B cell (primary cell): Measurements from ENCODE around the gene DNAH2. TPM values are rescaled to one million over a fixed set of nuclear protein-coding genes. Genes with fewer than 3 reads are reported as not detected.

Experiments
- ATAC-seq: fragments of 200-7000 bp; cut with Tn5 transposase; one replicate; pipeline ENCODE4 v1.10.0; 2021; ENCODE audit warnings: low read depth, mild to moderate bottlenecking, moderate number of reproducible peaks, moderate library complexity
- CTCF ChIA-PET: fragments of 350-600 bp; sonication (Branson Sonifier 250); formaldehyde crosslinking; loops from one replicate; lab custom pipeline; 2021; ENCODE audit warnings: antibody characterized with exemption, inconsistent platforms; lab: Charles Lee
- POLR2A ChIA-PET: fragments of 350-600 bp; sonication (Branson Sonifier 250); formaldehyde crosslinking; loops from one replicate; lab custom pipeline; 2021; ENCODE audit warnings: antibody characterized with exemption; lab: Charles Lee
- DNase-seq: peaks from one replicate; pipeline ENCODE4 v3.0.0; 2013
- H2AFZ ChIP-seq: 2 replicates; pipeline ENCODE4 v1.6.1; 2012; ENCODE audit warnings: mild to moderate bottlenecking, low read depth, low read length; ENCODE audit not compliant: insufficient read depth, poor library complexity, severe bottlenecking
- H3K27ac ChIP-seq, 2 donors: 1 replicate in 1 of 2; 2 replicates in 1 of 2; pipeline ENCODE4 v1.5.1; 2012 to 2013; ENCODE audit warnings: low read length in 2 of 2, mild to moderate bottlenecking in 2 of 2, moderate library complexity in 1 of 2
- H3K27me3 ChIP-seq, 4 experiments: fragments of 200-600 bp in 1 of 4; sonication (generic) in 1 of 4; replicated peaks in 1 of 4; 1 replicate in 2 of 4; 2 replicates in 2 of 4; pipeline versions ENCODE4 v1.6.1 to v1.7.0; 2013 to 2016; ENCODE audit warnings: low read length in 3 of 4, mild to moderate bottlenecking in 2 of 4, mixed read lengths in 1 of 4, moderate library complexity in 1 of 4; ENCODE audit not compliant: insufficient read depth in 4 of 4, control insufficient read depth in 3 of 4; ENCODE audit errors: control extremely low read depth in 1 of 4
- H3K36me3 ChIP-seq, 2 experiments: replicated peaks in 1 of 2; 1 replicate in 1 of 2; 2 replicates in 1 of 2; pipeline versions ENCODE4 v1.6.1 to v1.7.1; 2013; ENCODE audit warnings: low read length in 1 of 2; ENCODE audit not compliant: insufficient read depth in 2 of 2, control insufficient read depth in 1 of 2; ENCODE audit errors: control extremely low read depth in 1 of 2, extremely low read depth in 1 of 2
- H3K4me1 ChIP-seq, 2 donors: fragments of 200-600 bp in 1 of 2; sonication (generic) in 1 of 2; 1 replicate in 1 of 2; 2 replicates in 1 of 2; pipeline versions ENCODE4 v1.5.1 to v1.6.1; 2013 to 2017; ENCODE audit warnings: low read length in 2 of 2; ENCODE audit not compliant: control insufficient read depth in 2 of 2, insufficient read depth in 2 of 2
- H3K4me2 ChIP-seq: replicated peaks from 2 replicates; pipeline ENCODE3; 2012; ENCODE audit warnings: mild to moderate bottlenecking, low read depth, low read length; ENCODE audit not compliant: poor library complexity, severe bottlenecking
- H3K4me3 ChIP-seq, 5 experiments: fragments of 200-600 bp in 1 of 5; sonication (generic) in 1 of 5; 1 replicate in 3 of 5; 2 replicates in 2 of 5; pipeline versions ENCODE4 v1.5.1 to v1.7.0; 2011 to 2016; ENCODE audit warnings: low read length in 4 of 5, mild to moderate bottlenecking in 4 of 5, low read depth in 2 of 5, control low read depth in 1 of 5, moderate library complexity in 1 of 5; ENCODE audit not compliant: insufficient read depth in 1 of 5; ENCODE audit errors: control extremely low read depth in 1 of 5, extremely low read depth in 1 of 5
- H3K79me2 ChIP-seq: fragments of 200-600 bp; sonication (generic); one replicate; pipeline ENCODE4 v1.6.0; 2016; ENCODE audit warnings: low read length; ENCODE audit not compliant: control insufficient read depth, insufficient read depth
- H3K9ac ChIP-seq: fragments of 200-600 bp; sonication (generic); 2 replicates; pipeline ENCODE4 v1.6.1; 2017; ENCODE audit warnings: mild to moderate bottlenecking, low read length, moderate library complexity
- H3K9me3 ChIP-seq, 3 donors: one replicate each; pipeline versions ENCODE4 v1.6.1 to v1.7.1; 2013; ENCODE audit warnings: low read length in 2 of 3; ENCODE audit not compliant: control insufficient read depth in 2 of 3, insufficient read depth in 1 of 3; ENCODE audit errors: control extremely low read depth in 1 of 3
- H4K20me1 ChIP-seq: 2 replicates; pipeline ENCODE4 v1.6.0; 2012; ENCODE audit warnings: mild to moderate bottlenecking, low read length; ENCODE audit not compliant: insufficient read depth, control insufficient read depth, poor library complexity, severe bottlenecking
- H3K27ac Mint-ChIP-seq: one replicate; pipeline ENCODE4 v1.8.0; 2021; ENCODE audit warnings: mixed read lengths
- H3K27me3 Mint-ChIP-seq: one replicate; pipeline ENCODE4 v1.8.0; 2021; ENCODE audit warnings: mixed read lengths
- H3K4me1 Mint-ChIP-seq: one replicate; pipeline ENCODE4 v1.8.0; 2021; ENCODE audit warnings: mixed read lengths
- H3K4me3 Mint-ChIP-seq: one replicate; pipeline ENCODE4 v1.8.0; 2021; ENCODE audit warnings: mixed read lengths
- H3K9me3 Mint-ChIP-seq: one replicate; pipeline ENCODE4 v1.8.0; 2022; ENCODE audit warnings: mixed read lengths; ENCODE audit not compliant: insufficient read depth
- EZH2 ChIP-seq: IDR thresholded peaks from 2 replicates; pipeline ENCODE4 v1.6.1; 2012; ENCODE audit warnings: borderline replicate concordance, low read depth, mild to moderate bottlenecking, moderate library complexity, low read length; ENCODE audit not compliant: insufficient read depth, poor library complexity, severe bottlenecking
- WGBS: methylation state at CpG from one replicate; pipeline ENCODE4 v1.1.5; 2013; ENCODE audit warnings: missing lambda C conversion rate; ENCODE audit not compliant: insufficient coverage; 5-methylcytosine and 5-hydroxymethylcytosine counted together
- intact Hi-C: fragments of 100-400 bp; cut with micrococcal nuclease; formaldehyde crosslinking; loops from one replicate; pipeline ENCODE4 v1.10.0; 2022
- polyA plus RNA-seq: library from polyadenylated mRNA; depleted of rRNA; stranded (reverse); fragments of >200 nt; gene quantifications from 2 replicates; pipeline ENCODE4 v1.2.3, GENCODE V29; 2012
- total RNA-seq, 2 donors: library from RNA; stranded (reverse); fragments of 120-200 nt in 1 of 2; gene quantifications; 1 replicate in 1 of 2; 2 replicates in 1 of 2; pipeline versions ENCODE4 v1.2.3 to v1.2.4, GENCODE V29; 2013 to 2022
- TF ChIP-seq, protein P1 (sequence below): fragments of 200-600 bp; IDR thresholded peaks from one replicate; pipeline ENCODE4 v1.8.0; 2022; ENCODE audit warnings: antibody characterized with exemption, mild to moderate bottlenecking

Gene DNAH2
- total and polyA plus RNA-seq, 2 donors (not counting 1 experiment from before 2014, with no cell fraction given) = 0.03 TPM; not detected in 1

DNA sequence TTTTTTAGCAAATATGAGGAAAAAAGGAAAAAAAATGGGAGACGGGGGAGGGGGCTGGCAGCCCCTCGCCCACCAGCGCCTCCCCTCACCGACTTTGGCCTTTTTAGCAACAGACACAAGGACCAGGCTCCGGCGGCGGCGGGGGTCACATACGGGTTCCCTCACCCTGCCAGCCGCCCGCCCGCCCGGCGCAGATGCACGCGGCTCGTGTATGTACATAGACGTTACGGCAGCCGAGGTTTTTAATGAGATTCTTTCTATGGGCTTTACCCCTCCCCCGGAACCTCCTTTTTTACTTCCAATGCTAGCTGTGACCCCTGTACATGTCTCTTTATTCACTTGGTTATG is 136.1 kb downstream of the DNAH2 start:
- Histone ChIP-seq H3K79me2 (peaks cover 9% of the 10 kb centered on the region), H2AFZ (no peak overlapping the region), H4K20me1 (peaks cover 50% of the 10 kb centered on the region), H3K9ac (no peak overlapping the region), H3K9me3 (no peaks in the 10 kb centered on the region), H3K27me3 (no peaks in the 10 kb centered on the region), H3K36me3 (peaks cover 0 to 21% of the 10 kb centered on the region in 2 experiments), H3K4me2 (no peak overlapping the region), H3K27ac (no peak overlapping the region), H3K4me3 (no peak overlapping the region), H3K4me1 (peaks cover 27 to 42% of the 10 kb centered on the region in 2 donors)
- Mint-ChIP-seq H3K4me3 (no peak overlapping the region), H3K27ac (no peak overlapping the region), H3K9me3 (no peaks in the 10 kb centered on the region), H3K4me1 (peaks cover 22% of the 10 kb centered on the region), H3K27me3 (no peaks in the 10 kb centered on the region)
- intact Hi-C loops = no loop called here
- no peak for ATAC-seq
- no peak for DNase-seq
- WGBS = 99% methylated on average over 13 of the region's 21 CpGs
- ChIA-PET POLR2A (interaction anchor here (0.7 kb wide), 1 partner anchor 135 kb away, joined by 4 read pairs; no protein-coding TSS in a partner anchor), CTCF (interaction anchor here (1.2 kb wide), 1 partner anchor 9 kb away, joined by 3 read pairs; no protein-coding TSS in a partner anchor)
- TF ChIP-seq, protein P1, sequence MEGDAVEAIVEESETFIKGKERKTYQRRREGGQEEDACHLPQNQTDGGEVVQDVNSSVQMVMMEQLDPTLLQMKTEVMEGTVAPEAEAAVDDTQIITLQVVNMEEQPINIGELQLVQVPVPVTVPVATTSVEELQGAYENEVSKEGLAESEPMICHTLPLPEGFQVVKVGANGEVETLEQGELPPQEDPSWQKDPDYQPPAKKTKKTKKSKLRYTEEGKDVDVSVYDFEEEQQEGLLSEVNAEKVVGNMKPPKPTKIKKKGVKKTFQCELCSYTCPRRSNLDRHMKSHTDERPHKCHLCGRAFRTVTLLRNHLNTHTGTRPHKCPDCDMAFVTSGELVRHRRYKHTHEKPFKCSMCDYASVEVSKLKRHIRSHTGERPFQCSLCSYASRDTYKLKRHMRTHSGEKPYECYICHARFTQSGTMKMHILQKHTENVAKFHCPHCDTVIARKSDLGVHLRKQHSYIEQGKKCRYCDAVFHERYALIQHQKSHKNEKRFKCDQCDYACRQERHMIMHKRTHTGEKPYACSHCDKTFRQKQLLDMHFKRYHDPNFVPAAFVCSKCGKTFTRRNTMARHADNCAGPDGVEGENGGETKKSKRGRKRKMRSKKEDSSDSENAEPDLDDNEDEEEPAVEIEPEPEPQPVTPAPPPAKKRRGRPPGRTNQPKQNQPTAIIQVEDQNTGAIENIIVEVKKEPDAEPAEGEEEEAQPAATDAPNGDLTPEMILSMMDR = no peak
- no peak for TF ChIP-seq EZH2

DNA sequence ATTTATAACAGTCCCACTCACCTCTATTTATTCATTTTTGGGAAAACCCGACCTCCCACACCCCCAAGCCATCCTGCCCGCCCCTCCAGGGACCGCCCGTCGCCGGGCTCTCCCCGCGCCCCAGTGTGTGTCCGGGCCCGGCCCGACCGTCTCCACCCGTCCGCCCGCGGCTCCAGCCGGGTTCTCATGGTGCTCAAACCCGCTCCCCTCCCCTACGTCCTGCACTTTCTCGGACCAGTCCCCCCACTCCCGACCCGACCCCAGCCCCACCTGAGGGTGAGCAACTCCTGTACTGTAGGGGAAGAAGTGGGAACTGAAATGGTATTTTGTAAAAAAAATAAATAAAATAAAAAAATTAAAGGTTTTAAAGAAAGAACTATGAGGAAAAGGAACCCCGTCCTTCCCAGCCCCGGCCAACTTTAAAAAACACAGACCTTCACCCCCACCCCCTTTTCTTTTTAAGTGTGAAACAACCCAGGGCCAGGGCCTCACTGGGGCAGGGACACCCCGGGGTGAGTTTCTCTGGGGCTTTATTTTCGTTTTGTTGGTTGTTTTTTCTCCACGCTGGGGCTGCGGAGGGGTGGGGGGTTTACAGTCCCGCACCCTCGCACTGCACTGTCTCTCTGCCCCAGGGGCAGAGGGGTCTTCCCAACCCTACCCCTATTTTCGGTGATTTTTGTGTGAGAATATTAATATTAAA is 136.7 kb downstream of the DNAH2 start:
- H3K9me3 Mint-ChIP-seq = no peaks in the 10 kb centered on the region
- peaks cover 22% of the 10 kb centered on the region for H3K4me1 Mint-ChIP-seq
- Histone ChIP-seq H3K4me1 (peaks cover 27 to 45% of the 10 kb centered on the region in 2 donors), H3K36me3 (peaks cover 0 to 17% of the 10 kb centered on the region in 2 experiments), H3K79me2 (peaks cover 9% of the 10 kb centered on the region), H3K9ac (no peak overlapping the region), H3K9me3 (no peaks in the 10 kb centered on the region), H3K4me2 (no peak overlapping the region), H3K27me3 (no peaks in the 10 kb centered on the region), H3K4me3 (no peak overlapping the region), H4K20me1 (peaks cover 45% of the 10 kb centered on the region), H3K27ac (no peak overlapping the region), H2AFZ (no peak overlapping the region)
- CTCF ChIA-PET = interaction anchor here (1.2 kb wide), 1 partner anchor 9 kb away, joined by 3 read pairs; no protein-coding TSS in a partner anchor
- H3K27me3 Mint-ChIP-seq = no peaks in the 10 kb centered on the region
- intact Hi-C loops = no loop called here
- no peak overlapping the region for H3K4me3 Mint-ChIP-seq
- POLR2A ChIA-PET = no interaction called here
- DNase-seq = peak; percentile 42
- TF ChIP-seq, protein P1 = no peak
- TF ChIP-seq EZH2 = no peak
- 88% methylated on average over 4 of the region's 31 CpGs for WGBS
- no peak for ATAC-seq
- no peak overlapping the region for H3K27ac Mint-ChIP-seq
